Hepatocyte (in vitro differentiated cells): Measurements from ENCODE around the gene ATP1B4. TPM values are rescaled to one million over a fixed set of nuclear protein-coding genes. Genes with fewer than 3 reads are reported as not detected.

Experiments used
- DNase-seq: peaks from one replicate; pipeline ENCODE4 v3.0.0-alpha.2; 2016; ENCODE audit warnings: low spot score
- H2AFZ ChIP-seq: fragments of 200-600 bp; sonication (generic); 2 replicates; pipeline ENCODE4 v1.6.0; 2016; ENCODE audit warnings: antibody characterized with exemption, mild to moderate bottlenecking
- H3K27ac ChIP-seq: fragments of 200-600 bp; sonication (generic); 2 replicates; pipeline ENCODE4 v1.5.1; 2016; ENCODE audit warnings: mild to moderate bottlenecking
- H3K27me3 ChIP-seq: fragments of 200-600 bp; sonication (generic); 2 replicates; pipeline ENCODE4 v1.6.1; 2016
- H3K36me3 ChIP-seq: fragments of 200-600 bp; sonication (generic); replicated peaks from 2 replicates; pipeline ENCODE4 v1.5.1; 2016; ENCODE audit warnings: low read depth; ENCODE audit not compliant: insufficient read depth
- H3K4me1 ChIP-seq: fragments of 200-600 bp; sonication (generic); 2 replicates; pipeline ENCODE4 v1.5.1; 2016; ENCODE audit warnings: mild to moderate bottlenecking, moderate library complexity; ENCODE audit not compliant: insufficient read depth
- H3K4me2 ChIP-seq: fragments of 200-600 bp; sonication (generic); 2 replicates; pipeline ENCODE4 v1.6.0; 2016
- H3K4me3 ChIP-seq: fragments of 200-600 bp; sonication (generic); 2 replicates; pipeline ENCODE4 v1.5.1; 2016; ENCODE audit warnings: mild to moderate bottlenecking
- H3K79me2 ChIP-seq: fragments of 200-600 bp; sonication (generic); 2 replicates; pipeline ENCODE4 v1.6.0; 2017; ENCODE audit warnings: mild to moderate bottlenecking
- H3K9me2 ChIP-seq: fragments of 200-600 bp; sonication (generic); replicated peaks from 2 replicates; pipeline ENCODE4 v1.6.0; 2017; ENCODE audit warnings: mild to moderate bottlenecking; ENCODE audit not compliant: insufficient read depth
- H3K9me3 ChIP-seq: fragments of 200-600 bp; sonication (generic); 2 replicates; pipeline ENCODE4 v1.5.1; 2016; ENCODE audit warnings: low read depth, mild to moderate bottlenecking
- H4K20me1 ChIP-seq: fragments of 200-600 bp; sonication (generic); 2 replicates; pipeline ENCODE4 v1.6.0; 2016; ENCODE audit warnings: mild to moderate bottlenecking; ENCODE audit not compliant: insufficient read depth, poor library complexity, severe bottlenecking
- EZH2 ChIP-seq: fragments of 200-600 bp; sonication (generic); IDR thresholded peaks from 2 replicates; pipeline ENCODE4 v1.6.1; 2016; ENCODE audit warnings: antibody characterized with exemption, mild to moderate bottlenecking, borderline replicate concordance
- EZH2phosphoT487 ChIP-seq: fragments of 200-600 bp; sonication (generic); IDR thresholded peaks from one replicate; pipeline ENCODE4 v1.6.1; 2018; ENCODE audit warnings: antibody characterized with exemption, mild to moderate bottlenecking, low read depth, moderate library complexity; ENCODE audit not compliant: unreplicated experiment, severe bottlenecking
- WGBS: methylation state at CpG from one replicate; pipeline ENCODE4 v1.1.6; 2016; ENCODE audit warnings: low lambda C conversion rate; ENCODE audit errors: missing lambda C conversion rate; 5-methylcytosine and 5-hydroxymethylcytosine counted together
- polyA plus RNA-seq: library from polyadenylated mRNA; unstranded; fragments of >200 nt; fragmentation: Nextera tagmentation; extraction: Ambion mirVana; gene quantifications from 2 replicates; pipeline ENCODE4 v1.2.1, GENCODE V29; 2016
- total RNA-seq: library from RNA; depleted of rRNA; stranded (reverse); fragments of >200 nt; gene quantifications from 2 replicates; pipeline ENCODE4 v1.2.3, GENCODE V29; 2014
- TF ChIP-seq, protein P1 (sequence below): fragments of 200-600 bp; sonication (generic); IDR thresholded peaks from 2 replicates; pipeline ENCODE4 v1.5.1; 2016; ENCODE audit warnings: antibody characterized with exemption, mild to moderate bottlenecking; ENCODE audit not compliant: poor library complexity

ATP1B4 gene
- total and polyA plus RNA-seq, 2 experiments from 2014 or later = not detected

DNA sequence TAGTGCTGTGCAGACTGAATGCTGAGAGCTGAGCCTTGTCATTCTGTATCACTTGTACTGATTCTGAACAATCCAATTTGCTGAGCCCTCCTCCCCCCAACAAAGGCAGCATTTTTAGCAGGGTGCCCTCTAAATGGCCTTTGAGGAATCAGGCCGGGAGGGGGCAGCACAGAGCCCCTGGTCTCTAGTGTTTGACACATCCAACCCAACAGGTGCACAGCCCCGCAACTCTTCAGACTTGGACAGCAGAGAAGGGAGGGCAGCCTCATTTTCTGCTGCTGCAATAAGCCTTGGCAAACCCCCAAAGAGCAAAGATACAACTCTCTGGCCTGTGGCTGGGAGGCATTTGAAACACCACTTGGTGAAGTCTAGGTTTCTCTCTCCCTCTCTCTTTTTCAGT, 3.4 kb downstream of the ATP1B4 start:
- Histone ChIP-seq H3K4me3 (no peak overlapping the region), H3K9me2 (no peaks in the 10 kb centered on the region), H3K4me1 (no peaks in the 10 kb centered on the region), H2AFZ (no peak overlapping the region), H3K27me3 (no peaks in the 10 kb centered on the region), H3K9me3 (no peaks in the 10 kb centered on the region), H4K20me1 (no peaks in the 10 kb centered on the region), H3K27ac (no peak overlapping the region), H3K79me2 (no peaks in the 10 kb centered on the region), H3K36me3 (no peaks in the 10 kb centered on the region), H3K4me2 (no peak overlapping the region)
- DNase-seq = peak; percentile 38
- TF ChIP-seq EZH2 = no peak
- TF ChIP-seq, protein P1, sequence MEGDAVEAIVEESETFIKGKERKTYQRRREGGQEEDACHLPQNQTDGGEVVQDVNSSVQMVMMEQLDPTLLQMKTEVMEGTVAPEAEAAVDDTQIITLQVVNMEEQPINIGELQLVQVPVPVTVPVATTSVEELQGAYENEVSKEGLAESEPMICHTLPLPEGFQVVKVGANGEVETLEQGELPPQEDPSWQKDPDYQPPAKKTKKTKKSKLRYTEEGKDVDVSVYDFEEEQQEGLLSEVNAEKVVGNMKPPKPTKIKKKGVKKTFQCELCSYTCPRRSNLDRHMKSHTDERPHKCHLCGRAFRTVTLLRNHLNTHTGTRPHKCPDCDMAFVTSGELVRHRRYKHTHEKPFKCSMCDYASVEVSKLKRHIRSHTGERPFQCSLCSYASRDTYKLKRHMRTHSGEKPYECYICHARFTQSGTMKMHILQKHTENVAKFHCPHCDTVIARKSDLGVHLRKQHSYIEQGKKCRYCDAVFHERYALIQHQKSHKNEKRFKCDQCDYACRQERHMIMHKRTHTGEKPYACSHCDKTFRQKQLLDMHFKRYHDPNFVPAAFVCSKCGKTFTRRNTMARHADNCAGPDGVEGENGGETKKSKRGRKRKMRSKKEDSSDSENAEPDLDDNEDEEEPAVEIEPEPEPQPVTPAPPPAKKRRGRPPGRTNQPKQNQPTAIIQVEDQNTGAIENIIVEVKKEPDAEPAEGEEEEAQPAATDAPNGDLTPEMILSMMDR = peak; percentile 30
- WGBS = 37% methylated on average over 2 of the region's 2 CpGs

DNA sequence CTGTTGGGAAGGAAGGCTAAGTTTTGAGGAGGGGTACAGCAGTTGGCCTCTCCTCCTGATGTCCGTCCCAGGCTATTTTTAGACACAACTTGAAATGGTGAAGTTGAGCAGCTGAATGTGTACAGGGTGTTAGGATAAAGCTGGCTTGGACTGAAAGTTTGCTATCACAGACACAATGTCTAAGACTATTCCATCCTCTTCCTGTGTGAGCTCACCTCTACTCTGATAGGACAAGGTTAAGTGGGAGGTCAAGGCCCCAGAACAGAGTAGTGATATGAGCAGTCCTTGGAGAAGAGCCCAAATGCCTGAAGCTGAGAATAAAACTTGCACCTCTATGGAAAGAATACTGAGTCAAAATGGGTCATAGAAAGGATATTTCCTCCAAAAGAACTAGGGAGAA, 4.1 kb downstream of the ATP1B4 start:
- no peaks in the 10 kb centered on the region for H3K9me2 ChIP-seq
- WGBS = 90% methylated on average over 1 of the region's 1 CpG
- H2AFZ ChIP-seq = no peak overlapping the region
- H3K36me3 ChIP-seq = no peaks in the 10 kb centered on the region
- no peaks in the 10 kb centered on the region for H3K79me2 ChIP-seq
- no peaks in the 10 kb centered on the region for H4K20me1 ChIP-seq
- no peak overlapping the region for H3K4me3 ChIP-seq
- no peak overlapping the region for H3K27ac ChIP-seq
- no peaks in the 10 kb centered on the region for H3K9me3 ChIP-seq
- no peak overlapping the region for H3K4me2 ChIP-seq
- H3K27me3 ChIP-seq = no peaks in the 10 kb centered on the region
- H3K4me1 ChIP-seq = no peaks in the 10 kb centered on the region
- TF ChIP-seq EZH2 = no peak
- no peak for TF ChIP-seq EZH2phosphoT487
- TF ChIP-seq, protein P1 = no peak
- DNase-seq = no peak

DNA sequence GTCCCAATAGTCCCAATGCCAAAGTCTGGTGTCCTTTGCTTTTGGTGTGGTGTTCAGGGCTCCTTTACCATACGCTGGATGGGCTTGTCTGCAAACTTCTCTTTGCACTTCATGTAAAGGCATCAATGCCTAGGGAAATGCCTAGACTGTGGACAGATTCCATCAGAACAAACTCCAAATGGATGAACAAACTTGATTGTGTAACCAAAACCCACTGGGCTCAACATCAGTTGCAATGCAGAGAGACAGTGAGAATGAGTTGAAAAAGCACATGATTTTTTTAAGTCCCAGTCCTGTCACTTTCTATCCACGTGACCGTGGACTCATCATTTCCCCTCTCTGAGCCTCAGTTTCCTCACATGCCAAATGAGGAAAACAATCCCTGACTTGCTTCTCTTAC, 4.9 kb downstream of the ATP1B4 start:
- Histone ChIP-seq H3K36me3 (no peaks in the 10 kb centered on the region), H3K4me2 (no peak overlapping the region), H3K27ac (no peak overlapping the region), H2AFZ (no peak overlapping the region), H4K20me1 (no peaks in the 10 kb centered on the region), H3K4me1 (no peaks in the 10 kb centered on the region), H3K9me2 (no peaks in the 10 kb centered on the region), H3K9me3 (no peaks in the 10 kb centered on the region), H3K79me2 (no peaks in the 10 kb centered on the region), H3K4me3 (no peak overlapping the region), H3K27me3 (no peaks in the 10 kb centered on the region)
- no peak for DNase-seq
- TF ChIP-seq EZH2 (no peak), EZH2phosphoT487 (no peak)
- TF ChIP-seq, protein P1 = no peak
- 60% methylated on average over 3 of the region's 3 CpGs for WGBS
